Measurements from ENCODE around the gene NSG1.
A peak's percentile ranks its signal among the peaks of the same experiment; 100 is the strongest.
"Not testable (repeated sequence)": the region's sequence is repeated elsewhere in the genome, so short reads cannot be mapped to it uniquely, and the experiment has no call there.

Gene NSG1

DNA sequence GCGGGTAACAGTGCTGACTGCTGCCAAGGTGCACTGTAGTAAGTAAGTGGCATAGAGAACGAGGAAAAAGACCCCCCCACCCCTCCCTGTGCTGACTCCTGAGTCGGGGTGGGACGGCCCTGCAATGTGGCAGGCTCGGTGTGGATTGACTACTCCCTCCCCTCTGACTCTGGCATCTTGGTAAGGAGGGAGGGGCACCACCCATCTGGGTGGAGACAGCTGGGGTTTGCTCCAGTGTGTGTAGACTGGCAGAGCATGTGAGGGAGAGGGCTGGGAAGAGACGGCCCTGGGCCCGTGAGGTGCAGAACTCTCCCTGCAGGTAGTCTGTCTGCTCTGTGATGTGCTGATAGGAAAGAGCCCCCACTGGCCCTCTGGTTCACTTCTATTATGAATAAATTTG lies 31.0 kb downstream of the NSG1 start:
- no peak for DNase-seq

DNA sequence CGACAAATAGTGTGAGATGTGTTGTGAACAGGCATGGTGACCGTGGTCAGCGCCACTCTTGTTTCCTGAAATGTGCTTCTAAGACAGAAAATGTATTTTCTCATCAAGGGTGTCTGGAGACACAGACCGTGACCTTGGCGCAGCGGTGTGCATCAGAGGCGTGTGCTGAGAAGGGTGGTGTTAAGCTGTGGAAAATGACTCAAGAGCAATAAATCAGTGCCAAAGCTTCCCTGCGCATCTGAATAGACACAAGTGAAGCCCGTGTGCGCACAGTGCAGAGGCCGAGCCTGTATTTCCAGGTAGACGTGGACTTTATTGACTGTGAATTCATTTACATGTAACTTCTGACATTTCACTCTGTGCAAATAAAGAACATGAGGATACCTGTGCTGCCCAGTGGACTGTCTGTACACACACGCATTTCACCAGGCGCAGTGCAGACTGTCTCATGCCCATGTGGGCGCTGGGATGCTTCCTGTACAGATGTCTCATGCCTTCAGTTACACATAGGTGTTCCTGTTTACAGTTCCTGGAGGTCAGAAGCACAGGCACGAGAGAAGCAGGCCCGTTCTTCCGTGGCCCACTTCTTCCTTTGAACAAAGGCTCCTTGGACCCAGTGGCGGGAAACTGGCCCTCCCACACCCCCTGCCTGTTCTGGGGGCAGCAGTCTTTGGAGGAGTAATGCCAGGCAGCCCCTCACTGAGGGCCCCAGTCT lies 31.9 kb downstream of the NSG1 start:
- no peak for DNase-seq

GRCh38 chr4:4419896-4420295 lies 33.0 kb downstream of the NSG1 start:
- no peak for DNase-seq

DNA sequence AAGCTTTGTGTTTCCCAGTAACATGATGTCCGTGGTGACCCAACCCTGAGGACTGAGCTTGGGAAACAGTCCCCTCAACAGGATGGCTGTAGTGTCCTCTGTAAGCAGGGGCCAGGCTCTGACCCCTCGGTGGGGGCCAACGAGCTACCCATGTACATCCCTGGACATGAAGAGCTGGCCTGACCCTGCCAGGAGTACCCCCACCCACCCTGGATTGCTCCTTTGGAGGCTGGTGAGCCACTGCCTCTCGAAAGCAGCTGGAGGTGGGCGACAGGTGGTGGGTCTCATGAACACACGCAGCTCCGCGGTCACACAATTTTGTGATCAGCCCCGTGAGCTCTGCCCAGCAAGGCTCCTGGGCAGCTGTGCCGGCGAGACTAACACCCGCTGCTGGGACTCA lies 33.5 kb downstream of the NSG1 start:
- DNase-seq: no peak

DNA sequence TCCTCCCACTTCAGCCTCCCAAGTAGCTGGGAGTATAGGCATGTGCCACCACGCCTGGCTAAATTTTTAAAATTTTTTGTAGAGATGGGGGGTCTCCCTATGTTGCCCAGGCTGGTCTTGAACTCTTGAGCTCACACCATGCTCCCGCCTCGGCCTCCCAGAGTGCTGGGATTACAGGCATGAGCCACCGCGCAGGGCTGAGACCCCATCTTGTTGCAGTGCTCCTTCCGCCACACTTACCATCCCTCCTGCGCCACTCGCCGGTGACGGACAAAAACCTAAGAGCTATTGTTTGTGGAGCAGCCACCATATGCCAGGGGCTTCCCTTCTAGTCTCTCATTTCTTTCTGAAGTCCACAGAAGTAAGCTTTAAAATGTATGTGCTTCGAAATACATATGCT lies 34.5 kb downstream of the NSG1 start:
- DNase-seq: no peak

DNA sequence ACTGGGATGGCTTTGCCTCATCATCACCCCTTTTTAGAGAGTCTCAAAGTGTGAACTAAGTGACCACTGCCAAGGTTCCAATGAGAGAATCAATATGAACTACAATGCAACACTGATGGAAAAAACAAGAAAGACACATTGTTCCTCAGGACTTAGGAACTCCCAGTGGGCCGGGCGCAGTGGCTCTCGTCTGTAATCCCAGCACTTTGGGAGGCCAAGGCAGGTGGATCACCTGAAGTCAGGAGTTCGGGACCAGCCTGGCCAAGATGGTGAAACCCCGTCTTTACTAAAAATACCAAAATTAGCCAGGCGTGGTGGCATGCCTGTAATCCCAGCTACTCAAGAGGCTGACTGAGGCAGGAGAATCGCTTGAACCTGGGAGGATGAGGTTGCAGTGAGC lies 35.2 kb downstream of the NSG1 start:
- not testable (repeated sequence) for DNase-seq

DNA sequence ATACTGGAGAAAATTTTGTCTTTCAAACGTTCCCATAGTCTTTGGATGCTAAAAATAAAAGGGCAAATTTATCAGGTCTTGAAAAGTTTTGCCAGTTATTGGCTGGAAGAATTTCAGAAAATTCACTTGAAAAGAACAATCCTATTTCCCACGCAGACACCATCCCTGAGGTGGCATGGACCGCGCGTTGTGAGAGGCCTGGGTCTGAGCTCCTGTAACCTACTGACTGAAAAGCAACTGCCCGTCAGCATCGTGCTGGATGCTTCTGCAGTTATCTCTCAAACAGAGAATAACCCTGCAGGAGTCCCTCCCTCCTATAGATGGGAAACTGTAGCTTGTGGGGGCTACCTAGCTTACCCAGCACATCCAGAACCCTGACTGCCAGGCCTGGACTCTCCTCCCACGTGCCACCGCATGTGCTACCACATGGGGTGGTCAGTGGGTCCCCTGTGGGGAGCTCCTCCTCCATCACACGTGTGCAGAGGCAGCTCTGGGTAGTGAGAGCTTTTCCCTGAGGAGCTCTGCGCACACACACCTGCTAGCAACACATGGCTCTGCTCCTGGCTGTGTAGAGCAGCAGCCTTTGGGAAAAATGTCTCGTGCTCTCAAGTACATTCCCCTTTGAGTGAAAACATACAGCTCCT lies 36.1 kb downstream of the NSG1 start:
- no peak for DNase-seq

GRCh38 chr4:4423706-4424498 lies 37.0 kb downstream of the NSG1 start:
- no peak for DNase-seq

GRCh38 chr4:4424499-4425115 lies 37.7 kb downstream of the NSG1 start:
- no peak for DNase-seq

GRCh38 chr4:4425119-4425690 lies 38.3 kb downstream of the NSG1 start:
- no peak for DNase-seq

DNA sequence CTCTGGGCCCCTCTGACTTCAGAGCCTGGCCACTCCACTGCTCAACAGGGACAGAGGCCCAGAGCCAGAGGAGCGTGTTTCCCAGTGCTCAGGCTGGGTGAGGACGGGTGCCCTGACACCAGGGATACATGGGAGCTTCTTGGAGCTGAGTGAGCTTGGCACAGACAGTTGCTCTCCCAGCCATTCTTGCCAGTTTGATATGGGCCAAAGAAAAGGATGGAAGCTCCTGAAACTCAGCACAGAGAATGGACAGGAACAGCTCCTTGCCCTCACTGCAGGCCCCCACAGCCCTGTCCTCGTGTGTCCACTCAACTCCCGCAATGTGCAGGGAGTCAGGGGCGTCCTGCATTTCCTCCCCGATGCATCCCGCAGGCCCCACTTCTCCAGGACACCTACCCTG lies 38.8 kb downstream of the NSG1 start:
- no peak for DNase-seq

DNA sequence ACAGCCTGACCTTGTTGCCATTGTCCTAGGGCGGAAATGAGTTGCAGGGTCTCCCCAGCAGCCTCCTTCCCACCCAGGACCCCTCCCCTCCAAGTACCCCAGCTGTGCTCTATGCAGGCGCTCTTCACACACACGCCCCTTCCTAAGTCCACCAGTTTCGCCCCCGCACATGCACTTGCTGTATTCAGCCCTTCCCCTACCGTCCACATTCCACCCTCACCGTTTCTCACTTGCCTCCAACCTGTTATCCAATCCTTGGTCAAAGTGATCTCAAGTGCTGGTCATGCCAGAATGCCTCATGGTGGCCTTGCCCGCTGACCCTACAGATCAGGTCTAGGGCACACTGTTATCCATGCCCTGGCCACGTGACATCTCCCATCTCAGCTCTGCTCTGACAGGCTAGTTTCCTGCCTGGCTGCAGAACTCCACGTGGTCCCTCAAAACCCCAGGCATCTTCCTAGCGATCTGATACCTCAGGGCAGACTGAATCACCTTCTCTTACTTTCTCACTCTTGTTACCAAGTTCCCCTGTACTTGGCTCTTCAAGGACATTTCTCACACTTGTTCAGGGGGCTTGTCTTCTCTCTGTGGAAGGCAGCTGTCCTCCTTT lies 39.7 kb downstream of the NSG1 start:
- DNase-seq: no peak

DNA sequence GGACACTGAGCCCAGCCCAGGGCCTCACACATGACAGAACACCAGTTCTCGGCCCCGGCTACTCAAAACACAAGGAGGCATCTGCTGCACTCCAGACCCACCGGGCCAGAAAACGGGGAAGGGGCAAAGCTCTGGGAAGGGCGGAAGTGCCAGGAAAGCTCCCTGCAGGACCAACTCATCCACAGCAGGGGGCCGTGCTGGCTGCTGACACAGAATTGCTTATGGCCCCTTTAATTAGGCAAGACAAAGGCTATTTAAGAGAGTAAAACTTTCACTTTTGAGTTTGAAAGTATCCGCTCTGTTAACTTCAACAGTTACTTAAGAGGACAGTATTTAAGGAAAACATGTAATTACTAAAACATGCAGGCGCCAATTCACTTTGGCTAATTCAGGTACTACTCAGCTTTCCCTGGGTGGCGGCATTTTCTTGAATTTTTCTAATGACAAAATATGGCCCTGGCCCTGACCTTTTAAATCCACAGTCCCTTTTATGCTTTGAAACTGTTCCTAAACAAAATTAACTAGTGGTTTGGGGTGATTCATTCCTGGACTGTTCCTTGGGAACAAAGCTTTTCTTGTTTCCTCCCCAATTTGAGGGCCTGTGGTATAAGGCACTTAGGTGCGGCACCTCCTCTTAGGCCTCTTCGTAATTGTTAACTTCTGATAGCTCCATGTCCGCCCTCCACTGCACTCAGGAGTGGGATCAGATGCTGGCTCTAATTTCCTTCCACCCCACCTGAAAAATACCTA lies 40.4 kb downstream of the NSG1 start:
- DNase-seq: no peak

GRCh38 chr4:4427886-4428285 lies 41.0 kb downstream of the NSG1 start:
- no peak for DNase-seq

DNA sequence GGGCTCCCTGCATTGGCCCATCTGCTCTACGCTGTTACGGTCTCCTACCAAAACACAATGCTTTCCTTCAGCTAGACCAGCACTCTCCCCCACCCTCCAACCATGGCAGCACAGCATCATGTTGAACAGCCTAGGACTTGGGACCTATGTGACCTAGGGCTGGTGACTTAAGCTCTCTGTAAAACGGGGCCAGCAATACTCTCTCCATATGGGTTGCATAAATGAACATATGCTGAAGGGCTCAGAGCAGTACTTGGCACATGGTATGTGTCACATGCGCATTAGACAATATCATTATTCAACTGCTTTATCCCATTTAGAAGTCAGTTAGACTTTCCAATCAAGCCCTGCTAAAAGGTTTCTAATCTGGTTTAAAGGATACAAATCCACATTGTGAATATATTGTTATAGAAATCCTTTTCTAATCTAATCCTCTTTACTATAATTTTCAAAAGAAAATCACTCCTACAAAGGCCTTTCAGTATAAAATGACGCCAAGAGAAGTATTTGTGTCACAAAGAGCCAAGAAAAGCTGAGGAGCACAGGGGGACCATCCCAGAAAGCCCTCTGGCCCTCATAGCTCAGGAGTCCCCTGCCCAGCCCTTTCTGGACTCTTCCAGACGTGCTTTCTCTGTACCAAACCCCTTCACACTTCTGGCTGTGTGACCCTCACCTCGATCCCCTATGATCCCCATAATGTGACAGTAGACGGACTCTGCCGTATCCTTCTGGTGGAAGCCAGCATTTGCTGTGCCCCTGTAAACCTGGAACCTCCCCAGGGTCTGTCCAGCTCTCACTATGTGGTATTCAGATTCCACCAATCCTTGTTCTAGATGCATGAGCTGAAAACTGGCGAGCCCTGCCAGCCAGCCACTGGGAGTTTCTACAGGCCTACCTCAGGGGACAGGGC lies 42.3 kb downstream of the NSG1 start:
- DNase-seq: no peak

GRCh38 chr4:4430492-4431195 lies 43.7 kb downstream of the NSG1 start:
- DNase-seq: peak; percentile 4

DNA sequence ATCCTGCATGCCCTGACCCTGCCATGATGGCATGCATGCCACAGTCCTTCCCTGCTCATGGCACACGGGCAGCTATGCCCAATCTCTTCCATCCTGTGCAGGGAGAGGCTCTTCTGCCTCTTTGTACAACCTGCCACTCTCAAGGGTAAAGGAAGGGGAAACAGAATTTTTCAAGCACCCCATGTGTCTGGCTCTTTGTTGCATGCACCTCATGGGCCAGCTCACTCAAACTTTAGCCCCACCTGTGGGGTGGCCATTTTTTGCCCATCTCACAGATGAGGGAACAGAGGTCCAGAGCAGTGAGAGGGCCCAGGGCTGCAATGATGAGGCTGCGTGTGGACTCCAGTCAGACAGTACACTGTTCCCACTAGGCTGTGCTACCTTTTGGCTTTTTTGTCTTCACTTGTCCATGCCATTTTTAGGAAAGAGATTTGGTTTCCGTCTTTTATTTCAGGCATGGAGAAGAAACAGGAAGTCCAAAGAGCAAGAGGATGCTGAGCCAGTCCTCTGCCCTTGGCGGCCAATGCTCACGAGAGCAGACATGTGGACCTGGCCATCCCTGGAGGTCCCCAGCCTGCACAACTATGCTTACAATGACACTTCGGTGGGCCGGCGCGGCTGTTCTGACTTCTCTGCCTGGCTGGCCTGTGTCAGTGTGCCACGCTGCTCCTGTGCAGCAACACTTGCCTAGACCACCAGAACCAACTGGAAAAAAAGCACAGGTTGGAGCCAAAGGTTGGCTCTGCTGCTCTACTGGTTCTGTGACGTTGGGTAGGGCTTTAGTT lies 45.6 kb downstream of the NSG1 start:
- no peak for DNase-seq

GRCh38 chr4:4433941-4434340 lies 47.0 kb downstream of the NSG1 start:
- no peak for DNase-seq

GRCh38 chr4:4436244-4436823 lies 49.4 kb downstream of the NSG1 start:
- no peak for DNase-seq

Data from NCI-H2081 treated with DMSO at 0.1 percent for 48 hours (cell line).